Liver (tissue), 9 donors: ENCODE data around the gene BEST2. TPM values are rescaled to one million over a fixed set of nuclear protein-coding genes. Genes with fewer than 3 reads are reported as not detected.

Source experiments
- DNase-seq: peaks from one replicate; pipeline ENCODE4 v3.0.0-alpha.2; 2017; ENCODE audit warnings: low spot score
- H3K27ac ChIP-seq, 2 donors: one replicate each; pipeline ENCODE4 v1.7.0; 2013; ENCODE audit warnings: inconsistent platforms in 2 of 2, low read length in 2 of 2, control low read depth in 1 of 2, low read depth in 1 of 2, mild to moderate bottlenecking in 1 of 2
- H3K27me3 ChIP-seq, 4 donors: one replicate each; pipeline versions ENCODE4 v1.6.1 to v1.7.0; 2013; ENCODE audit warnings: low read length in 3 of 4, inconsistent platforms in 1 of 4, mild to moderate bottlenecking in 1 of 4, moderate library complexity in 1 of 4; ENCODE audit not compliant: control insufficient read depth in 4 of 4, insufficient read depth in 4 of 4
- H3K36me3 ChIP-seq, 4 donors: one replicate each; pipeline versions ENCODE4 v1.6.1 to v1.7.0; 2013; ENCODE audit warnings: low read length in 3 of 4, mild to moderate bottlenecking in 3 of 4, low read depth in 1 of 4, moderate library complexity in 1 of 4; ENCODE audit not compliant: control insufficient read depth in 4 of 4, insufficient read depth in 3 of 4
- H3K4me1 ChIP-seq, 4 donors: one replicate each; pipeline versions ENCODE4 v1.6.1 to v1.7.0; 2013; ENCODE audit warnings: low read length in 3 of 4, mild to moderate bottlenecking in 3 of 4, moderate library complexity in 1 of 4; ENCODE audit not compliant: control insufficient read depth in 4 of 4, insufficient read depth in 4 of 4
- H3K4me3 ChIP-seq, 3 donors: one replicate each; pipeline versions ENCODE4 v1.6.1 to v1.7.0; 2013; ENCODE audit warnings: low read length in 3 of 3, control low read depth in 1 of 3, low read depth in 1 of 3, mild to moderate bottlenecking in 1 of 3
- H3K9ac ChIP-seq, 2 donors: one replicate each; pipeline ENCODE4 v1.7.0; 2013; ENCODE audit warnings: low read length in 2 of 2, mild to moderate bottlenecking in 2 of 2, moderate library complexity in 2 of 2, control low read depth in 1 of 2, low read depth in 1 of 2
- H3K9me3 ChIP-seq, 4 donors: one replicate each; pipeline versions ENCODE4 v1.6.1 to v1.7.0; 2013; ENCODE audit warnings: low read length in 3 of 4; ENCODE audit not compliant: control insufficient read depth in 4 of 4
- EGR1 ChIP-seq, 2 donors: IDR thresholded peaks; 2 replicates each; pipeline ENCODE4 v1.6.1; 2016 to 2018; ENCODE audit warnings: antibody characterized with exemption in 2 of 2, low read depth in 2 of 2
- FOXA1 ChIP-seq: IDR thresholded peaks from 2 replicates; pipeline ENCODE4 v1.6.1; 2016; ENCODE audit warnings: antibody characterized with exemption
- FOXA2 ChIP-seq: IDR thresholded peaks from 2 replicates; pipeline ENCODE4 v1.6.1; 2016; ENCODE audit warnings: antibody characterized with exemption
- GABPA ChIP-seq, 2 donors: IDR thresholded peaks in 1 of 2; conservative IDR thresholded peaks in 1 of 2; 2 replicates each; pipeline ENCODE4 v1.6.1; 2016; ENCODE audit warnings: antibody characterized with exemption in 2 of 2, mild to moderate bottlenecking in 1 of 2, moderate library complexity in 1 of 2
- HNF4A ChIP-seq, 2 donors: conservative IDR thresholded peaks; 2 replicates each; pipeline ENCODE4 v1.6.1; 2016; ENCODE audit warnings: antibody characterized with exemption in 2 of 2, mild to moderate bottlenecking in 2 of 2
- HNF4G ChIP-seq: IDR thresholded peaks from 2 replicates; pipeline ENCODE4 v1.6.1; 2016; ENCODE audit warnings: antibody characterized with exemption
- JUND ChIP-seq, 2 donors: IDR thresholded peaks; 2 replicates each; pipeline ENCODE4 v1.6.1; 2016; ENCODE audit warnings: antibody characterized with exemption in 2 of 2
- NR2F2 ChIP-seq: IDR thresholded peaks from 2 replicates; pipeline ENCODE4 v1.6.1; 2016; ENCODE audit warnings: antibody characterized with exemption
- RAD21 ChIP-seq, 2 donors: IDR thresholded peaks; 2 replicates each; pipeline ENCODE4 v1.6.1; 2016; ENCODE audit warnings: antibody characterized with exemption in 2 of 2, mild to moderate bottlenecking in 2 of 2
- RXRA ChIP-seq, 2 donors: IDR thresholded peaks; 2 replicates each; pipeline ENCODE4 v1.6.1; 2017 to 2018; ENCODE audit warnings: antibody characterized with exemption in 2 of 2, mild to moderate bottlenecking in 1 of 2
- SP1 ChIP-seq: IDR thresholded peaks from 2 replicates; pipeline ENCODE4 v1.6.1; 2018; ENCODE audit warnings: antibody characterized with exemption, mild to moderate bottlenecking
- TAF1 ChIP-seq: conservative IDR thresholded peaks from 2 replicates; pipeline ENCODE4 v1.6.1; 2016; ENCODE audit warnings: antibody characterized with exemption, mild to moderate bottlenecking
- YY1 ChIP-seq: IDR thresholded peaks from 2 replicates; pipeline ENCODE4 v1.6.1; 2016; ENCODE audit warnings: antibody characterized with exemption, mild to moderate bottlenecking
- WGBS: extraction: QIAGEN DNeasy Blood & Tissue Kit; methylation state at CpG from one replicate; pipeline ENCODE4 v1.1.7; 2013; 5-methylcytosine and 5-hydroxymethylcytosine counted together
- polyA plus RNA-seq, 2 donors: library from polyadenylated mRNA; stranded (reverse) in 1 of 2; unstranded in 1 of 2; fragments of 200-250 nt in 1 of 2; fragments of >200 nt in 1 of 2; fragmentation: Nextera tagmentation in 1 of 2; extraction: Ambion mirVana in 1 of 2; gene quantifications; one replicate each; pipeline versions ENCODE4 v1.2.1 to v1.2.3, GENCODE V29; 2013 to 2015
- total RNA-seq, 2 donors: library from RNA; depleted of rRNA; stranded (reverse); fragments of >200 nt; gene quantifications; one replicate each; pipeline ENCODE4 v1.2.3, GENCODE V29; 2014
- TF ChIP-seq, protein P1 (sequence below): IDR thresholded peaks from 2 replicates; pipeline ENCODE4 v1.6.1; 2016; ENCODE audit warnings: antibody characterized with exemption
- TF ChIP-seq, protein P2 (sequence below): IDR thresholded peaks from 2 replicates; pipeline ENCODE4 v1.6.1; 2016; ENCODE audit warnings: antibody characterized with exemption
- TF ChIP-seq, protein P3 (sequence below): IDR thresholded peaks from 2 replicates; pipeline ENCODE4 v1.6.1; 2016; ENCODE audit warnings: antibody characterized with exemption
- TF ChIP-seq, protein P4 (sequence below): fragments of 150-350 bp; IDR thresholded peaks from 2 replicates; pipeline ENCODE4 v1.5.1; 2017; ENCODE audit warnings: improper control_type of control experiment, low read depth, low read length; ENCODE audit not compliant: missing input control
- TF ChIP-seq, protein P5 (sequence below): IDR thresholded peaks from 2 replicates; pipeline ENCODE4 v1.6.1; 2016; ENCODE audit warnings: antibody characterized with exemption, mild to moderate bottlenecking
- donor health status: healthy.
- donor health status: healthy.
- donor health status: healthy.
- donor health status: healthy.
- donor health status: healthy.

BEST2 gene
- total and polyA plus RNA-seq, 4 donors = not detected

DNA sequence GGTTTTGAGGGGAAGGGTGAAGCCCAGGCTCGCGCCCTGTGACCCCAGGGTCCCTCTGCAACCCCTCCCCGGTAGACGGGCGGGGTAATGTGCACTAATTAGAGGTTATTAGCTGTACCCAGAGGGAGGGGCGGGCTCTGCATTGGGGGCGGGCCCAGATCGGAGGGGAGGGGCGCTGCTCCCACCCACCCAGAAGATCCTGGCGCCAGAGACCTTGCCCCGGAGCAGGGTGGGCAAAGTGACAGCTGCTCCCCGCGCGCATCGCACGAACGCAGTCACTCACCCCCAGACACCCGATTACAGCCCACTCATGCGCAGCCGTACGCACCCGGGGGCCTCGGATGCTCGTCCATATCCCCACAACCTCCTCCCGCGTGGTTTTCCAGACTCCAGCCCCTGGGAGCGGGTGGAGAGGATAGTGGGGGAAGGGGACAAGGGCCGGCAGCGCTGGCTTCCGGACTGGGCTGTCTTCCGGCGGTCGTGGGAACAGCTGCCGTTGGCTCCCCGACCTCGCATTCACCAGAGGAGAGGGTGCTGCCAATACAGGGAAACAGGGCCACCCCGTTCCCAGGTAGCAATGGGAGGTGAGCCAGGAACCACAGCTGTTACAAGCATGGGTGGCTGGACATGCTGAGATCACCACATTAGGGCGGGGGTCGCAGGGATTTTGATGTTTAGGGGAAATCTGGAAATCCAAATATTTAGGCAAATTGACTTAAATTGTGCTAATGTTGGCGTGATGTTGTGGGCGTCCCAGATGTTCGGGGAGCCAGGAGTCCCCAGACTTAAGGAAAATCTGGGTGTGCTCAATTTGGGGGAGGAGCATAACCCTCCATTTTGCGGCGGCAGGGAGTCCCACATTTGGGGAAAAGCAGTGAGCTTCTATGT lies 26.7 kb downstream of the BEST2 start:
- Histone ChIP-seq H3K4me3 (peak overlapping the region; percentile 59 to 81 (median 77)), H3K36me3 (peaks cover 0 to 2% (median 0%) of the 10 kb centered on the region in 4 donors), H3K27ac (peak overlapping the region; percentile 90 to 93), H3K4me1 (peaks cover 16 to 36% (median 27%) of the 10 kb centered on the region in 4 donors), H3K9me3 (no peaks in the 10 kb centered on the region), H3K27me3 (no peaks in the 10 kb centered on the region), H3K9ac (peak overlapping the region; percentile 65 to 72)
- DNase-seq = peak; percentile 61
- TF ChIP-seq EGR1 (IDR thresholded peaks at IDR 0.05; ENCODE audit: low read depth in 2 of 2) (no peak), TAF1 (no peak), SP1 (peak; percentile 53), JUND (IDR thresholded peaks at IDR 0.05) (no peak), RXRA (IDR thresholded peaks at IDR 0.05) (peak in 1 of 2 donors; percentile 11), YY1 (peak; percentile 43), HNF4A (conservative IDR thresholded peaks at IDR 0.05) (peak in 1 of 2 donors; percentile 19), GABPA (IDR thresholded peaks at IDR 0.05 in 1 of 2, conservative IDR thresholded peaks at IDR 0.05 in 1 of 2) (peak in 1 of 2 donors; percentile 83), HNF4G (no peak), FOXA2 (no peak), RAD21 (IDR thresholded peaks at IDR 0.05) (peak in 1 of 2 donors; percentile 45), FOXA1 (no peak), NR2F2 (no peak)
- TF ChIP-seq, protein P1, sequence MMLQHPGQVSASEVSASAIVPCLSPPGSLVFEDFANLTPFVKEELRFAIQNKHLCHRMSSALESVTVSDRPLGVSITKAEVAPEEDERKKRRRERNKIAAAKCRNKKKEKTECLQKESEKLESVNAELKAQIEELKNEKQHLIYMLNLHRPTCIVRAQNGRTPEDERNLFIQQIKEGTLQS = no peak
- TF ChIP-seq, protein P2, sequence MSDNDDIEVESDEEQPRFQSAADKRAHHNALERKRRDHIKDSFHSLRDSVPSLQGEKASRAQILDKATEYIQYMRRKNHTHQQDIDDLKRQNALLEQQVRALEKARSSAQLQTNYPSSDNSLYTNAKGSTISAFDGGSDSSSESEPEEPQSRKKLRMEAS = no peak
- TF ChIP-seq, protein P3, sequence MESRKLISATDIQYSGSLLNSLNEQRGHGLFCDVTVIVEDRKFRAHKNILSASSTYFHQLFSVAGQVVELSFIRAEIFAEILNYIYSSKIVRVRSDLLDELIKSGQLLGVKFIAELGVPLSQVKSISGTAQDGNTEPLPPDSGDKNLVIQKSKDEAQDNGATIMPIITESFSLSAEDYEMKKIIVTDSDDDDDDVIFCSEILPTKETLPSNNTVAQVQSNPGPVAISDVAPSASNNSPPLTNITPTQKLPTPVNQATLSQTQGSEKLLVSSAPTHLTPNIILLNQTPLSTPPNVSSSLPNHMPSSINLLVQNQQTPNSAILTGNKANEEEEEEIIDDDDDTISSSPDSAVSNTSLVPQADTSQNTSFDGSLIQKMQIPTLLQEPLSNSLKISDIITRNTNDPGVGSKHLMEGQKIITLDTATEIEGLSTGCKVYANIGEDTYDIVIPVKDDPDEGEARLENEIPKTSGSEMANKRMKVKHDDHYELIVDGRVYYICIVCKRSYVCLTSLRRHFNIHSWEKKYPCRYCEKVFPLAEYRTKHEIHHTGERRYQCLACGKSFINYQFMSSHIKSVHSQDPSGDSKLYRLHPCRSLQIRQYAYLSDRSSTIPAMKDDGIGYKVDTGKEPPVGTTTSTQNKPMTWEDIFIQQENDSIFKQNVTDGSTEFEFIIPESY = peak; percentile 29
- TF ChIP-seq, protein P4, sequence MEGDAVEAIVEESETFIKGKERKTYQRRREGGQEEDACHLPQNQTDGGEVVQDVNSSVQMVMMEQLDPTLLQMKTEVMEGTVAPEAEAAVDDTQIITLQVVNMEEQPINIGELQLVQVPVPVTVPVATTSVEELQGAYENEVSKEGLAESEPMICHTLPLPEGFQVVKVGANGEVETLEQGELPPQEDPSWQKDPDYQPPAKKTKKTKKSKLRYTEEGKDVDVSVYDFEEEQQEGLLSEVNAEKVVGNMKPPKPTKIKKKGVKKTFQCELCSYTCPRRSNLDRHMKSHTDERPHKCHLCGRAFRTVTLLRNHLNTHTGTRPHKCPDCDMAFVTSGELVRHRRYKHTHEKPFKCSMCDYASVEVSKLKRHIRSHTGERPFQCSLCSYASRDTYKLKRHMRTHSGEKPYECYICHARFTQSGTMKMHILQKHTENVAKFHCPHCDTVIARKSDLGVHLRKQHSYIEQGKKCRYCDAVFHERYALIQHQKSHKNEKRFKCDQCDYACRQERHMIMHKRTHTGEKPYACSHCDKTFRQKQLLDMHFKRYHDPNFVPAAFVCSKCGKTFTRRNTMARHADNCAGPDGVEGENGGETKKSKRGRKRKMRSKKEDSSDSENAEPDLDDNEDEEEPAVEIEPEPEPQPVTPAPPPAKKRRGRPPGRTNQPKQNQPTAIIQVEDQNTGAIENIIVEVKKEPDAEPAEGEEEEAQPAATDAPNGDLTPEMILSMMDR = no peak
- TF ChIP-seq, protein P5, sequence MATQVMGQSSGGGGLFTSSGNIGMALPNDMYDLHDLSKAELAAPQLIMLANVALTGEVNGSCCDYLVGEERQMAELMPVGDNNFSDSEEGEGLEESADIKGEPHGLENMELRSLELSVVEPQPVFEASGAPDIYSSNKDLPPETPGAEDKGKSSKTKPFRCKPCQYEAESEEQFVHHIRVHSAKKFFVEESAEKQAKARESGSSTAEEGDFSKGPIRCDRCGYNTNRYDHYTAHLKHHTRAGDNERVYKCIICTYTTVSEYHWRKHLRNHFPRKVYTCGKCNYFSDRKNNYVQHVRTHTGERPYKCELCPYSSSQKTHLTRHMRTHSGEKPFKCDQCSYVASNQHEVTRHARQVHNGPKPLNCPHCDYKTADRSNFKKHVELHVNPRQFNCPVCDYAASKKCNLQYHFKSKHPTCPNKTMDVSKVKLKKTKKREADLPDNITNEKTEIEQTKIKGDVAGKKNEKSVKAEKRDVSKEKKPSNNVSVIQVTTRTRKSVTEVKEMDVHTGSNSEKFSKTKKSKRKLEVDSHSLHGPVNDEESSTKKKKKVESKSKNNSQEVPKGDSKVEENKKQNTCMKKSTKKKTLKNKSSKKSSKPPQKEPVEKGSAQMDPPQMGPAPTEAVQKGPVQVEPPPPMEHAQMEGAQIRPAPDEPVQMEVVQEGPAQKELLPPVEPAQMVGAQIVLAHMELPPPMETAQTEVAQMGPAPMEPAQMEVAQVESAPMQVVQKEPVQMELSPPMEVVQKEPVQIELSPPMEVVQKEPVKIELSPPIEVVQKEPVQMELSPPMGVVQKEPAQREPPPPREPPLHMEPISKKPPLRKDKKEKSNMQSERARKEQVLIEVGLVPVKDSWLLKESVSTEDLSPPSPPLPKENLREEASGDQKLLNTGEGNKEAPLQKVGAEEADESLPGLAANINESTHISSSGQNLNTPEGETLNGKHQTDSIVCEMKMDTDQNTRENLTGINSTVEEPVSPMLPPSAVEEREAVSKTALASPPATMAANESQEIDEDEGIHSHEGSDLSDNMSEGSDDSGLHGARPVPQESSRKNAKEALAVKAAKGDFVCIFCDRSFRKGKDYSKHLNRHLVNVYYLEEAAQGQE = no peak
- 5% methylated on average over 44 of the region's 44 CpGs for WGBS
